Glutamatergic neuron (in vitro differentiated cells): ENCODE results near the gene KSR1. TPM values are rescaled to one million over a fixed set of nuclear protein-coding genes. Genes with fewer than 3 reads are reported as not detected.

ENCODE experiments used
- DNase-seq: peaks from one replicate; pipeline ENCODE4 v3.0.0; 2022
- H3K27ac Mint-ChIP-seq: one replicate; pipeline ENCODE4 v1.8.0; 2020; ENCODE audit warnings: mild to moderate bottlenecking, mixed read lengths, inconsistent platforms; ENCODE audit not compliant: unreplicated experiment
- H3K27me3 Mint-ChIP-seq: one replicate; pipeline ENCODE4 v1.8.0; 2020; ENCODE audit warnings: mild to moderate bottlenecking, moderate library complexity, mixed read lengths, inconsistent platforms; ENCODE audit not compliant: unreplicated experiment
- H3K36me3 Mint-ChIP-seq: one replicate; pipeline ENCODE4 v1.8.0; 2020; ENCODE audit warnings: mild to moderate bottlenecking, mixed read lengths, inconsistent platforms; ENCODE audit not compliant: unreplicated experiment
- H3K4me1 Mint-ChIP-seq: one replicate; pipeline ENCODE4 v1.8.0; 2020; ENCODE audit warnings: mild to moderate bottlenecking, low read depth, mixed read lengths, inconsistent platforms; ENCODE audit not compliant: unreplicated experiment
- H3K4me3 Mint-ChIP-seq: one replicate; pipeline ENCODE4 v1.8.0; 2020; ENCODE audit warnings: mild to moderate bottlenecking, mixed read lengths, inconsistent platforms; ENCODE audit not compliant: unreplicated experiment
- H3K9me3 Mint-ChIP-seq: one replicate; pipeline ENCODE4 v1.8.0; 2020; ENCODE audit warnings: mild to moderate bottlenecking, moderate library complexity, mixed read lengths, inconsistent platforms; ENCODE audit not compliant: unreplicated experiment
- CTCF ChIP-seq: fragments of 200-600 bp; sonication (generic); IDR thresholded peaks from one replicate; pipeline ENCODE4 v1.5.0; 2021; ENCODE audit not compliant: partially characterized antibody, unreplicated experiment
- total RNA-seq: library from RNA; stranded (reverse); fragmentation: NEBNext Ultra II Directional; extraction: Animal tissue kit (Norgen Biotek cat#: 25700); gene quantifications from one replicate; pipeline ENCODE4 v1.2.1, GENCODE V29; 2021; ENCODE audit not compliant: unreplicated experiment

KSR1 gene
- total RNA-seq, 1 donor from 2014 or later = 203 TPM

GRCh38 chr17:27612160-27612770 lies 156.0 kb downstream of the KSR1 start:
- peaks cover 44% of the 10 kb centered on the region for H3K4me1 Mint-ChIP-seq
- peaks cover 13% of the 10 kb centered on the region for H3K9me3 Mint-ChIP-seq
- peaks cover 13% of the 10 kb centered on the region for H3K27me3 Mint-ChIP-seq
- H3K36me3 Mint-ChIP-seq = peaks cover 6% of the 10 kb centered on the region
- no peak for TF ChIP-seq CTCF
- no peak overlapping the region for H3K4me3 Mint-ChIP-seq
- H3K27ac Mint-ChIP-seq = peak overlapping the region; percentile 63
- no peak for DNase-seq

GRCh38 chr17:27613433-27613832 lies 157.2 kb downstream of the KSR1 start:
- Mint-ChIP-seq H3K27me3 (peaks cover 15% of the 10 kb centered on the region), H3K9me3 (peaks cover 13% of the 10 kb centered on the region), H3K4me3 (no peak overlapping the region), H3K27ac (peak overlapping the region; percentile 95), H3K36me3 (peaks cover 6% of the 10 kb centered on the region), H3K4me1 (peaks cover 44% of the 10 kb centered on the region)
- no peak for TF ChIP-seq CTCF
- DNase-seq = no peak

GRCh38 chr17:27615121-27615520 lies 158.9 kb downstream of the KSR1 start:
- no peak for DNase-seq
- Mint-ChIP-seq H3K4me3 (peak overlapping the region; percentile 53), H3K4me1 (peaks cover 44% of the 10 kb centered on the region), H3K36me3 (no peaks in the 10 kb centered on the region), H3K27ac (peak overlapping the region; percentile 95), H3K27me3 (peaks cover 12% of the 10 kb centered on the region), H3K9me3 (peaks cover 10% of the 10 kb centered on the region)
- TF ChIP-seq CTCF = no peak

GRCh38 chr17:27616414-27616813 lies 160.2 kb downstream of the KSR1 start:
- no peak for TF ChIP-seq CTCF
- Mint-ChIP-seq H3K36me3 (no peaks in the 10 kb centered on the region), H3K4me1 (peaks cover 42% of the 10 kb centered on the region), H3K4me3 (peak overlapping the region; percentile 27), H3K27ac (peak overlapping the region; percentile 95), H3K27me3 (peaks cover 9% of the 10 kb centered on the region), H3K9me3 (peaks cover 13% of the 10 kb centered on the region)
- no peak for DNase-seq

GRCh38 chr17:27618417-27618816 lies 162.2 kb downstream of the KSR1 start:
- no peak for TF ChIP-seq CTCF
- no peak overlapping the region for H3K4me3 Mint-ChIP-seq
- DNase-seq = no peak
- peaks cover 2% of the 10 kb centered on the region for H3K36me3 Mint-ChIP-seq
- H3K9me3 Mint-ChIP-seq = peaks cover 13% of the 10 kb centered on the region
- H3K4me1 Mint-ChIP-seq = peaks cover 29% of the 10 kb centered on the region
- peak overlapping the region; percentile 48 for H3K27ac Mint-ChIP-seq
- peaks cover 9% of the 10 kb centered on the region for H3K27me3 Mint-ChIP-seq
